ENCODE data around the gene CCR2. TPM values are rescaled to one million over a fixed set of nuclear protein-coding genes. Genes with fewer than 3 reads are reported as not detected.

CCR2 gene
- total RNA-seq, 2 experiments from 2014 or later: not detected

GRCh38 chr3:46371519-46372340 is 17.8 kb downstream of the CCR2 start:
- Histone ChIP-seq H4K20me1 (ENCODE audit: insufficient read depth, low read length) (no peaks in the 10 kb centered on the region), H3K9me3 (ENCODE audit: low read length) (no peaks in the 10 kb centered on the region), H3K79me2 (ENCODE audit: insufficient read depth, low read depth, low read length) (no peaks in the 10 kb centered on the region), H2AFZ (ENCODE audit: low read length) (no peak overlapping the region), H3K4me1 (ENCODE audit: insufficient read depth, low read length, poor library complexity, severe bottlenecking) (no peaks in the 10 kb centered on the region), H3K36me3 (ENCODE audit: insufficient read depth, low read length) (no peaks in the 10 kb centered on the region), H3K4me3 (ENCODE audit: low read depth, low read length, poor library complexity, severe bottlenecking) (no peak overlapping the region), H3K27ac (ENCODE audit: low read depth, low read length, poor library complexity, severe bottlenecking) (no peak overlapping the region), H3K9me2 (ENCODE audit: insufficient read depth, low read length) (no peaks in the 10 kb centered on the region), H3K4me2 (ENCODE audit: low read length) (no peak overlapping the region)
- TF ChIP-seq EZH2phosphoT487 (IDR thresholded peaks at IDR 0.05; ENCODE audit: borderline replicate concordance, low read depth, low read length) (no peak), CTCF (conservative IDR thresholded peaks at IDR 0.05; ENCODE audit: low read length) (no peak)
- CTCF ChIA-PET (ENCODE audit: unreplicated experiment): interaction anchor here (0.8 kb wide), 1 partner anchor 95 kb away, joined by 6 read pairs; no protein-coding TSS in a partner anchor
- no peak for DNase-seq (ENCODE audit: low spot score)
- intact Hi-C loops (cut with micrococcal nuclease; ENCODE audit: unreplicated experiment): loop anchor here (10.0 kb wide), 2 partner anchors 157 to 607 kb away; no protein-coding TSS in a partner anchor
- BruUV-seq (replicated peaks): no TSS peak
- POLR2A ChIA-PET: interaction anchor here (0.6 to 1.1 kb wide), 2 partner anchors 154 to 302 kb away, joined by 3 read pairs; no protein-coding TSS in a partner anchor

- Histone ChIP-seq H3K79me2 (ENCODE audit: insufficient read depth, low read depth, low read length) (no peaks in the 10 kb centered on the region), H4K20me1 (ENCODE audit: insufficient read depth, low read length) (no peaks in the 10 kb centered on the region), H3K36me3 (ENCODE audit: insufficient read depth, low read length) (no peaks in the 10 kb centered on the region), H2AFZ (ENCODE audit: low read length) (no peak overlapping the region), H3K4me2 (ENCODE audit: low read length) (no peak overlapping the region), H3K9me2 (ENCODE audit: insufficient read depth, low read length) (no peaks in the 10 kb centered on the region), H3K27ac (ENCODE audit: low read depth, low read length, poor library complexity, severe bottlenecking) (no peak overlapping the region), H3K4me3 (ENCODE audit: low read depth, low read length, poor library complexity, severe bottlenecking) (no peak overlapping the region), H3K4me1 (ENCODE audit: insufficient read depth, low read length, poor library complexity, severe bottlenecking) (no peaks in the 10 kb centered on the region), H3K9me3 (ENCODE audit: low read length) (no peaks in the 10 kb centered on the region)
- no TSS peak for BruUV-seq (replicated peaks)
- TF ChIP-seq CTCF (conservative IDR thresholded peaks at IDR 0.05; ENCODE audit: low read length): peak; percentile 69
- TF ChIP-seq EZH2phosphoT487 (IDR thresholded peaks at IDR 0.05; ENCODE audit: borderline replicate concordance, low read depth, low read length): no peak
- ChIA-PET CTCF (ENCODE audit: unreplicated experiment) (interaction anchor here (0.8 kb wide), 1 partner anchor 96 kb away, joined by 6 read pairs; no protein-coding TSS in a partner anchor), POLR2A (interaction anchor here (0.6 kb wide), 1 partner anchor 1016 kb away, joined by 6 read pairs; no protein-coding TSS in a partner anchor)
- DNase-seq (ENCODE audit: low spot score): peak; percentile 14
- intact Hi-C loops (cut with micrococcal nuclease; ENCODE audit: unreplicated experiment): loop anchor here (10.0 kb wide), 2 partner anchors 158 to 608 kb away; no protein-coding TSS in a partner anchor
Measured at GRCh38 chr3:46372492-46373359, 18.8 kb downstream of the CCR2 start.
